Ammon's horn (tissue), 1 donor: ENCODE results near the gene PCSK5.
"Not testable (repeated sequence)": the region's sequence is repeated elsewhere in the genome, so short reads cannot be mapped to it uniquely, and the experiment has no call there.

Experiments
- DNase-seq: peaks from one replicate; pipeline ENCODE4 v3.0.0-alpha.2; 2016; ENCODE audit warnings: low spot score

The PCSK5 gene

DNA sequence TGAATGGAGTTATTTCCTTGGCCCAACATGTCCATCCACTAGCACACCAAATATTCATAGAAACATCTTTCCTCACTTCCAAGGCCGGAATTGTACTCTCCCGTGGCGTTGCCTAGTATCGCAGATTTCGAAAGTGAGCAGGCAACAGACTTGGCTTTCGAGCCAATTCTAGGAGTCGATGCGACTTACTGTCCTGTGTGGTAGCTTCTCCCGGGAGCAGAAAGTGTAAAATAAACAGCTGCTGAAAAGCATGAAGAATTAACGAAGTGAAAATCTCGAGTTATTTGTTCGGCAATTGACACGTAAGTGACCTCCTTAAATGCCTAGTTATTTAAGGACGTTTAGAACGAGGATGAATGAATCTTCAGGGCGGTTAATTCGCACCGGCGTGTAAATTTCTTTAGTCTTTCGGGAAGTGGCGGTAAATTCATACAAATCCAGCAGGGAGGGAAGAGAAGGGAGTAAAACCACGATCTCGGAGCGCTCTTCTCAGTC, 449 bp upstream of the PCSK5 start:
- peak; percentile 65 for DNase-seq

DNA sequence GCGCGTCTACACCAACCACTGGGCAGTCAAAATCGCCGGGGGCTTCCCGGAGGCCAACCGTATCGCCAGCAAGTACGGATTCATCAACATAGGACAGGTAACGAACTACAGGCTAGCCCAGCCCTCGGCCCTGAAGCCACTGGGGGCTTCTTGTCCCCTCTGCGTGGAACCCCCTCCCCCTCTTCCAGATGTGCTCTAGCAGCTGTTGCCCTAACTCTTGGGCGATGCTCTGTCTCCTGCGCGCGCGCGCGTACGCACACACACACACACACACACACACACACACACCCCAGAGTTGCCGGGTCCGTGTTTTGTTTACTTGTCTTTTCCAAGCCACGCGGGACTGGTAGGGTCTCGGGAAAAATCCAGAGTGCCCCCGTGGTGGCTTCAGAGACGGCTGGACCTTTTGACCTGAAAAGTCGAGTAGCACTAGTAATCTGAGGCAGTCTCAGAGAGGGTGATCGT, 836 bp downstream of the PCSK5 start:
- no peak for DNase-seq

DNA sequence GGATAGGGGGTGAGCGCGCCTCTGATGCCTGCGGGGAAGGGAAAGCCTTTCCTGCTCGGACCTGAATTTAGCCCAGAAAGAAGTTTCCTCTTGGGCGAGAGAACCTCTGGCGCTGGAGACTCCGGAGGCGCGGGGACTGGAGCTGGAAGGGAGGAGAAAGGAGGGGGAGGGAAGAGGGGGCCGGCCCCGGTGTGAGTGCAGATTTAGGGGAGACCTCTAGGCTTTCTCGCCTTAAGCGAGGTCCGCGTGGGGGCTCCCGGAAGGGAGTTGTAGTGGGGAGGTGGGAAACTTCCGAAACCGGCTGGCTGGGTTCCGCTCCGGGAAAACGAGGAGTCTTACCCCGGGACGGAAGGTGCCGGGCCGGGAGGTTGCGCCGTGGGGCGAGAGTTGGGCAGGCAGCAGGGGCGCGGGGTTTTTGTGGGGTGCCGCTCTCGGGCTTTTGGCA, 1.3 kb downstream of the PCSK5 start:
- peak; percentile 23 for DNase-seq

DNA sequence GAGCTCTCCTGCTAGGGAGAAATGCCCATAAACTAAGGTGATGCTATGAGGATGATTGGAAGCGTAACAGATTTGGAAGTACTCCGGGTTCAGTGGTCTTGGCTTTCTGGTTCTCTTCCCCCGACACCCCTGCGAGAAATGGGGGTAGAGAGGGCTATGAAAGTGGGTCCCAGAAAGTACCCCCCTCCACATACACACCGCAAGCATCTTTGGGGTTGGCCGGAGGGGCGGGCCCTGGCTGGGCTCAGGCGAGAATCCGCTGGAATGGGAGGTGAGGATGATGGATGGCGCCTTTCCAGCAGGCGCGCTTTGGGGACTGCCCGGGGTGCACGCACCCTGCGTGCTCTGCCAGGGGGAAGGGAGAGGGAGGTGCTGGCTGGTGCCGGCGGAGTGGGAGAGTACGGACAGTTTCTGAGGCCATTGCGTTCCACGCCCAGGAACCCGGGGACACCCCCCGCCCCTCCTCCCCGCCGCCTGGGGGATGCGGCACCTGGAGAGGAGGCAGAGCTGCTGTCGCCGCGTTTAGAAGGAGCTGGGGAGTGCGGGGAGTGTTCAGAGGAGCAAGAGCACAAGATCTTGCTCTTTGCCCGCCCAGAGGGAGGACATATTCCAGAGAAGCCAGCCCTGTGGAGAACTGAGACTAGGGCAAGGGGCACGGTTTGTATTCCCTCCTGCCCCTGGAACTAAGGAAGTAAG, 1.9 kb downstream of the PCSK5 start:
- peak; percentile 45 for DNase-seq

DNA sequence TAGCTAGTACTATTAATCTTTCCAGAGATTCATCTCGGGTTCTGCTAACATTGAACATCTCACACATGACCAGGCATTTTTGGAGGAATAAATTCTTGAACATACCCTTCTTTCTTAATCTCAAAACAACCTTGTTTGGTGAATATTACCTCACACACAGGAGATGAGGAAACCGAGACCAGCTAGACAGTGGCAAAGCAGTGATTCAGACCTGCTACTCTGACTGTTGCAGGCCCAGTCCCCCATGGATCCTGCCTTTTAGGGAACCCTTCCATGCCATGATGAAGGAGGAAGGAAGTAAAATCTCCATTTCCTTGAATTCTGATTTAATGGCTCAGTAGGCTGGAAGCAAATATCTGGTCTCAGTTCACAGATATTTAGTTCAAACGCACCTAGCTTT, 2.6 kb downstream of the PCSK5 start:
- no peak for DNase-seq

DNA sequence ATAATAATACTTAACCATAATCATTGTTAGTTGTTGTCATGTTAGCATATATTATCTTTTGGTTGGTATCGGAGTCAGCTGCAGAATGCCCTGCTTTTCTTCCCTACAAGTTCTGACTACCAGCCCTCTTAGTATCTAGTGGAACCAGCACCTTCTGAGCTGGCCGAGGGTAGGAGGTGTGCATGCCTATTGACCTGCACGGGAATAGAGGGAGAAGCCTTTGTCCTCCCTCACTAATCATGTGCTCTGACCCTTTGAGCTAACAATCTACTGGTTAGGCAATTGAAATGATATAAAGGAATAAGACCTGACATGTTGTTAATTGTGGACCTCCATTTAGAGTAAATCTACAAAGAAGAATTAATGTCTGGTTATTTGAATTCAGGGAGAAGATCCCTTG, 4.1 kb downstream of the PCSK5 start:
- no peak for DNase-seq

DNA sequence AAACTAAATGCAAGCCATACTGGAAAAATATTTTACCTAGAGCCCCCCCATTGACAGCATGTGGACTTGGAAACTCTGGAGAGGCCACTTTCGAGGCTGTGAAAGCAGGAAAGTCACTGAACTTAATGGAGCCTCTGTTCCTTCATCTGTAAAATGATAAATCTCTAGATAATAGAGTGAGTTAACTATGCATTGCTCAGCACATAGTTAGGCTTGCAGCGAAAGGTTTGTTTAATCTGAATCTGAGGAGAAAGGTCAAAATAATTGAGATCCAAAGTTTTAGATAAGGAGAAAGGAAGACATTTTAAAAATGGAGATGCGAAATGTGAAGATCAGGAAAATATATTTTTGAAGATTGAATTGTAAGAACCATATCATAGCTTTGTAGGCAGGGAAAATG, 4.6 kb downstream of the PCSK5 start:
- DNase-seq: no peak

GRCh38 chr9:75896193-75896592, 5.7 kb downstream of the PCSK5 start:
- no peak for DNase-seq

DNA sequence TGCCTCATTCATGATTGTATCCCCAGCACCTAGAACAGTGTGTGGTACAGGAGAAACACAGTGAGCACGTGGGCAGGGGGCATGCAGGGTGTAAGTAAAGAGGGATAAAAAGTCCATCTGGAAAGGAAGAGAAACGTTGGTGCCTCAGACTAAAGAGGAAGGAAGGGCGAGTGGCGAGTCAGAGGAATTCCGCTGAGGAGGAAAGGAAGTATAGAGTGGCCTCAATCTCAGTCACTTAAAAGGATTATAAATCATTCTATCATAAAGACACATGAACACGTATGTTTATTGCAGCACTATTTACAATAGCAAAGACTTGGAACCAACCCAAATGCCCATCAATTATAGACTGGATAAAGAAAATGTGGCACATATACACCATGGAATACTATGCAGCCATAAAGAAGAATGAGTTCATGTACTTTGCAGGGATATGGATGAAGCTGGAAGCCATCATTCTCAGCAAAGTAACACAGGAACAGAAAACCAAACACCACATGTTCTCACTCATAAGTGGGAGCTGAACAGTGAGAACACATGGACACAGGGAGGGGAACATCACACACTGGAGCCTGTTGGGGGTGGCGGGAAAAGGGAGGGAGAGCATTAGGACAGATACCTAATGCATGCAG, 10.5 kb downstream of the PCSK5 start:
- not testable (repeated sequence) for DNase-seq

- no peak for DNase-seq
These were observed 13.4 kb downstream of the PCSK5 start for GRCh38 chr9:75903785-75904360.

DNA sequence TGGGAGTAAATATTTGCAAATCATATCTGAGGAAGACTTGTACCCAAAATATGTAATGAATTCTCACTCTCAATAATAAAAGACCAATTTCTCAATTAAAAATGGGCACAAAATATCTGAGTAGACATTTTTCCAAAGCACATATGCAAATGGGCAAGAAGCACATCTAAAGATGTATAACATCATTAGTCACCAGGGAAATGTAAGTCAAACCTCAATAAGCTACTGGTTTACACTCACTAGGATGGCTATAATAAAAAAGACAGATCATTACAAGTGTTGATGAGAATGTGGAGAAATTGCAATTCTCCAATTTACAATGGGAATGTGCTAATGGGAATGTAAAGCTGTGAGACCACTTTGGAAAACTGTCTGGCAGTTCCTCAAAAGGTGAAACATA, 13.9 kb downstream of the PCSK5 start:
- no peak for DNase-seq

DNA sequence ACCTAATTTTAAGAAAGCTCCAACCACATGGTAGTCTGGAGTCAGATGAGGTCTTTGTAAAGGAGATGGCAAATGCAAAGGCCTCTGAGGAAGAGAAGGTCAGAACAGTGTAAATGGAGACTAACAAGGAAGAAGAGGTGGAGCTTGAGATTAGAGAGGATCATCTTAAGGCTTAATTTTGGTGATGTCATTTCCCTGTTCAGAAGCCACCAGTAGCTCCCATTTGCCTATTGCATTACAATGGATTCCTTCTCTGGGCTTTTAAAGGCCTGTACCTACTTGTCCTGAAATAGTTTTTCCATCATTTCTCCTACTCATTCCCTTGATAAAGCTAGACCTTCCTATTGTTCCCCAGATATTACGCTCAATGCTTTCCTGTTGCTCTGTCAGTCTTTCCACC, 16.1 kb downstream of the PCSK5 start:
- DNase-seq: no peak

DNA sequence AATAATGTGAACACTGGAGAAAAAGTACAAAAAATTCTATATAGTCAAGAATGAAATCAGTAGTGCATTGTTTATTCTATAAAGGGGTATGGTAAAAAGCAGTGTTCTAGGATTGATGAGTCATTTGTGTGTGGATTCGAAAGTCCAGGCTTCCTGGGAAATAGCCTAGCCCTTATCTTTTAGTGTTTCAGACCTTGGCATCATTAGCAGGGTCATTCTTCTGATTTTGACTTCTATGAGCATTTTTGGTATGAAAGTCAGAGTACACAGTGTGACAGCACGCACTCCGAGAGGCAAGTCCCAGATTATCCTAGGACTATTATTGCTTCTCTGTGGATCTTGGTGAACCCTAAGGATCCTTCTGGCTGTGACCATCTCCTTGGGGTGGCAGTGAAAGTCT, 16.9 kb downstream of the PCSK5 start:
- no peak for DNase-seq

- no peak for DNase-seq
These were observed 17.4 kb downstream of the PCSK5 start for GRCh38 chr9:75907923-75908322.

DNA sequence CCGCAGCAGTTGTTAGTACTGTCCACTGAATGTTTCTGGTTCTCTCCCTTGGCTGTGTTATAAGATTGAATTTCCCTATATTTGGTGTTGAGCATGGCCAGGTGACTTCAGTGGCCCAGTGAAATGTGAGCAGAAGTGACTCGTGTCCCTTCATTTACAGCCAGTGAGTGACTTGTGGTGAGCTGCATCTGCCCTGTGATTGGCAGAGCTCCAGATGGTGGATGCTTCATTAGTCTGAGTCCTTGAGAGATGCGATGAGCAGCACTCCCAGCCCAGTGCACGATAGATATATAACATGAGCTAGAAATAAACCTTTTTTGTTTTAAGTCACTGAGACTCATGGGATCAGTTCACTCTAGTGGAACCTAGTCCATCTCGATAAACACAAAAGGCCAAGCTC, 19.3 kb downstream of the PCSK5 start:
- DNase-seq: peak; percentile 23

- DNase-seq: peak; percentile 61
These were observed 20.3 kb downstream of the PCSK5 start for GRCh38 chr9:75910731-75911130.

DNA sequence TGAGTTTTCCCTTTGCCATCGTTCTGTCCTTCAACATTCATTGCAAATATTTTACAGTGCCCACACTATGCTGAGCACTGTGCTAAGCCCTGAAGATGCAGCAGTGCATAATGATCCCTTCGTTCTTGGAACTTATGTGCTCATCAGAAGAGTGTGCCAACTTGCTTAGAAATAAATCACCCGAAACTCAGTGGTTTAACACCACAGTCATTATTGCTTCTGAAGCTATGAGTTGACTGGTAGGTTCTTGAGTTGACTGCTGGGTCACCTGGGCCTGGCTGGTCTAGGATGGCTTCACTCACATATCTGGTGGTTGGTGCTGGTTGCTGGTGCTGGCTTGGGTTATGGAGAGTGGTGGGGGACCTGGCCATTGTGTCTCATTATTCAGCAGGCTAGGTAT, 20.9 kb downstream of the PCSK5 start:
- DNase-seq: no peak

- no peak for DNase-seq
These were observed 22.5 kb downstream of the PCSK5 start for GRCh38 chr9:75912951-75913350.

- no peak for DNase-seq
These were observed 23.5 kb downstream of the PCSK5 start for GRCh38 chr9:75914002-75914401.

DNA sequence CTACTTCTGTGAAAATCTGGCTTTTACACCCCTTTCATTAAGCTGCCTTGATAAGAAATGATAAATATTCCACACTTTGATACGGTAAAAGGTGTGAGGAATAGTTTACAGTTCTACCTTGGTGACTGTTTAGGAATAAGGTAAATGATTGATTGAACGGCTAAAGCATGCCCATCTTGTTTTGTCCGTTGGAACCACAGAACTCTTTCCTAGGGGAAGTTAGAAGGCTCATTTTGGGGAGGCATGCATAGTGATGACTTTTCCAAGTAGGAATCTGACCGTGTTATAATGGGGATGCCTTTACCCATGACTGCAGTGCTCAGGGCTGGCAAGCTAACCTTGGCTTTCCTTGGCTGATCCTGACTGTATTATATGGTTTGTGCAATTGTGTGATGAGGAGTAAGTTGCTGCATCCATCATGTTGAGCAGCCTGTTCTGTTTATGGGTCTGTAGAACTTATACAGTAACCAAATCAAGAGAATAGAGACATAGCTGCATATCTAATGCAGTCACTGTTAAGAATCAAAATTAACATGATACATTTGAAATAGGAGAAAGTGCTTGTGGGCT, 24.5 kb downstream of the PCSK5 start:
- no peak for DNase-seq

DNA sequence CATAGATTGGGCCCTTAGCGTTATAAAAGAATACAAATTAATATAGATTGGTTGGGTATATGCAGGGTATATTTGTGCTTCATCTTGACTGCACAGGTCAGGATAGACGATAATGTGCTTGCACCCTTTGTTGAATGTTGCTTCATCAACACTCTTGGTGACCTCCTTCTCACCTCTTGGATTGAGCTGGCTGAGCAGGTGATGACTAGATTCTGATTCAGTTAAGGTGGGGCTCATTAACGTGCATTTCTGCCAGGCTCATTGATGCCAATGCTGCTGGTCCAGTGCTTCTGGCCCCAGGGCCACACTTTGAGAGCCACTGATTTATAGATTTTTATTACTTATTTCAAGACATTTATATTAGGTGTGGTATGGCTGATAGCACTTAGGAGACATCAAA, 27.7 kb downstream of the PCSK5 start:
- DNase-seq: no peak

DNA sequence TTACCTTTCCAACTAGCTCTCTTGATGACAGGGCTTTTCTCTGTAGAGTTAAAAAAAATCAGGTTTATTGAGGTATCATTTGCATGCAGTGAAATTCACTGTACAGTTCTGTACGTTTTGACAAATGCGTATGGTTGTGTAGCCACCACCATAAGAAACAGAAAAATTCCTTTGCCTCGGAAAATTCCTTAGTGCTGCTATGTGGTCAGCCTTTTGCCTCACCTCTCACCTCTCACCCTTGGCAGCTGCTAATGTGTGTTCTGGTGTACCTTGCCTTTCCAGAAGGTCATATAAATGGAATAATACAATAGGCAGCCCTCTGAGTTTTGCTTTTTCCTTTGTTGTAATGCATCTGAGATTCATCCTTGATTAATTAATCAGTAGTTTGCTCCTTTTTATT, 28.4 kb downstream of the PCSK5 start:
- DNase-seq: no peak
